Measurements from ENCODE around the gene COQ8A.

The COQ8A gene

GRCh38 chr1:226946285-226946684 lies 6.2 kb downstream of the COQ8A start:
- no peak for TF ChIP-seq CTCF (IDR thresholded peaks at IDR 0.05; ENCODE audit: borderline replicate concordance, insufficient read depth, low read depth, low read length)
- H3K4me3 ChIP-seq (ENCODE audit: low read depth, low read length) = no peak overlapping the region

GRCh38 chr1:226946841-226947240 lies 6.7 kb downstream of the COQ8A start:
- no peak for TF ChIP-seq CTCF (IDR thresholded peaks at IDR 0.05; ENCODE audit: borderline replicate concordance, insufficient read depth, low read depth, low read length)
- no peak overlapping the region for H3K4me3 ChIP-seq (ENCODE audit: low read depth, low read length)

GRCh38 chr1:226948051-226948450 lies 8.0 kb downstream of the COQ8A start:
- no peak overlapping the region for H3K4me3 ChIP-seq (ENCODE audit: low read depth, low read length)
- no peak for TF ChIP-seq CTCF (IDR thresholded peaks at IDR 0.05; ENCODE audit: borderline replicate concordance, insufficient read depth, low read depth, low read length)

- no peak overlapping the region for H3K4me3 ChIP-seq (ENCODE audit: low read depth, low read length)
- no peak for TF ChIP-seq CTCF (IDR thresholded peaks at IDR 0.05; ENCODE audit: borderline replicate concordance, insufficient read depth, low read depth, low read length)
Observed at GRCh38 chr1:226948480-226948879, 8.4 kb downstream of the COQ8A start.

GRCh38 chr1:226948996-226949395 lies 8.9 kb downstream of the COQ8A start:
- no peak overlapping the region for H3K4me3 ChIP-seq (ENCODE audit: low read depth, low read length)
- no peak for TF ChIP-seq CTCF (IDR thresholded peaks at IDR 0.05; ENCODE audit: borderline replicate concordance, insufficient read depth, low read depth, low read length)

GRCh38 chr1:226949401-226949800 lies 9.3 kb downstream of the COQ8A start:
- TF ChIP-seq CTCF (IDR thresholded peaks at IDR 0.05; ENCODE audit: borderline replicate concordance, insufficient read depth, low read depth, low read length) = no peak
- H3K4me3 ChIP-seq (ENCODE audit: low read depth, low read length) = no peak overlapping the region

- H3K4me3 ChIP-seq (ENCODE audit: low read depth, low read length) = no peak overlapping the region
- TF ChIP-seq CTCF (IDR thresholded peaks at IDR 0.05; ENCODE audit: borderline replicate concordance, insufficient read depth, low read depth, low read length) = no peak
Observed at GRCh38 chr1:226950316-226950715, 10.2 kb downstream of the COQ8A start.
